Neuronal stem cell (in vitro differentiated cells): ENCODE measurements around the gene C18orf63.

ENCODE experiments used
- DNase-seq: peaks from one replicate; pipeline ENCODE4 v3.0.0-alpha.2; 2013; ENCODE audit warnings: low spot score
- H2AFZ ChIP-seq: one replicate; pipeline ENCODE4 v1.6.1; 2013; ENCODE audit warnings: mild to moderate bottlenecking, low read length, inconsistent platforms
- H2AK5ac ChIP-seq: 2 replicates; pipeline ENCODE4 v1.6.1; 2013; ENCODE audit warnings: low read depth, mild to moderate bottlenecking, inconsistent platforms, low read length, moderate library complexity, mixed read lengths
- H2BK120ac ChIP-seq: 2 replicates; pipeline ENCODE4 v1.6.1; 2013; ENCODE audit warnings: low read depth, mild to moderate bottlenecking, inconsistent platforms, low read length, moderate library complexity, mixed read lengths
- H2BK12ac ChIP-seq: one replicate; pipeline ENCODE4 v1.6.1; 2013; ENCODE audit warnings: low read length, inconsistent platforms
- H2BK15ac ChIP-seq: 2 replicates; pipeline ENCODE4 v1.6.1; 2013; ENCODE audit warnings: mild to moderate bottlenecking, low read length, inconsistent platforms, mixed read lengths
- H2BK5ac ChIP-seq: one replicate; pipeline ENCODE4 v1.6.1; 2013; ENCODE audit warnings: inconsistent platforms, mild to moderate bottlenecking, low read length, moderate library complexity
- H3K14ac ChIP-seq: one replicate; pipeline ENCODE4 v1.6.1; 2013; ENCODE audit warnings: low read length, inconsistent platforms
- H3K18ac ChIP-seq: 2 replicates; pipeline ENCODE4 v1.6.1; 2013; ENCODE audit warnings: low read length, inconsistent platforms
- H3K23ac ChIP-seq: 2 replicates; pipeline ENCODE4 v1.6.1; 2013; ENCODE audit warnings: low read depth, mild to moderate bottlenecking, mixed read lengths, low read length, inconsistent platforms; ENCODE audit not compliant: poor library complexity
- H3K27ac ChIP-seq: replicated peaks from 3 replicates; pipeline ENCODE4 v1.5.1; 2013; ENCODE audit warnings: low read length, inconsistent platforms
- H3K27me3 ChIP-seq, 3 experiments: 2 replicates each; pipeline ENCODE4 v1.6.1; 2013; ENCODE audit warnings: low read length in 3 of 3, mild to moderate bottlenecking in 2 of 3, inconsistent platforms in 1 of 3, low read depth in 1 of 3, mixed read lengths in 1 of 3, moderate library complexity in 1 of 3; ENCODE audit not compliant: control insufficient read depth in 3 of 3, insufficient read depth in 3 of 3
- H3K36me3 ChIP-seq, 2 donors: replicated peaks in 1 of 2; 2 replicates each; pipeline ENCODE4 v1.6.1; 2013; ENCODE audit warnings: low read length in 2 of 2; ENCODE audit not compliant: control insufficient read depth in 2 of 2, insufficient read depth in 2 of 2
- H3K4ac ChIP-seq: 2 replicates; pipeline ENCODE4 v1.6.1; 2013; ENCODE audit warnings: inconsistent platforms, mild to moderate bottlenecking, low read length, moderate library complexity
- H3K4me1 ChIP-seq, 2 donors: 1 replicate in 1 of 2; 2 replicates in 1 of 2; pipeline ENCODE4 v1.6.1; 2013; ENCODE audit warnings: low read length in 2 of 2, low read depth in 1 of 2; ENCODE audit not compliant: control insufficient read depth in 2 of 2, insufficient read depth in 1 of 2
- H3K4me2 ChIP-seq: one replicate; pipeline ENCODE4 v1.6.1; 2013; ENCODE audit warnings: mild to moderate bottlenecking, low read length, inconsistent platforms; ENCODE audit not compliant: insufficient read depth, poor library complexity, severe bottlenecking
- H3K4me3 ChIP-seq, 2 donors: 2 replicates each; pipeline ENCODE4 v1.5.1; 2013; ENCODE audit warnings: low read length in 2 of 2, mild to moderate bottlenecking in 2 of 2, inconsistent platforms in 1 of 2, moderate library complexity in 1 of 2
- H3K79me1 ChIP-seq: one replicate; pipeline ENCODE4 v1.6.1; 2013; ENCODE audit warnings: low read depth, mild to moderate bottlenecking, inconsistent platforms, low read length, moderate library complexity
- H3K9ac ChIP-seq: one replicate; pipeline ENCODE4 v1.6.1; 2013; ENCODE audit warnings: mild to moderate bottlenecking, low read depth, low read length, inconsistent platforms; ENCODE audit not compliant: poor library complexity
- H3K9me3 ChIP-seq, 2 donors: replicated peaks in 1 of 2; 2 replicates each; pipeline versions ENCODE3 to v1.6.1; 2013; ENCODE audit warnings: low read length in 2 of 2, mild to moderate bottlenecking in 2 of 2, inconsistent platforms in 1 of 2, low read depth in 1 of 2, mixed read lengths in 1 of 2, moderate library complexity in 1 of 2; ENCODE audit not compliant: control insufficient read depth in 2 of 2, insufficient read depth in 1 of 2
- H4K8ac ChIP-seq: one replicate; pipeline ENCODE4 v1.6.1; 2013; ENCODE audit warnings: low read depth, mild to moderate bottlenecking, inconsistent platforms, low read length, moderate library complexity
- H4K91ac ChIP-seq: one replicate; pipeline ENCODE4 v1.6.1; 2013; ENCODE audit warnings: low read length, low read depth, mild to moderate bottlenecking, inconsistent platforms; ENCODE audit not compliant: poor library complexity
- WGBS, 2 donors: extraction: QIAGEN DNeasy Blood & Tissue Kit; methylation state at CpG; one replicate each; pipeline ENCODE4 v1.1.7; 2013; ENCODE audit warnings: missing lambda C conversion rate in 2 of 2, mixed read lengths in 1 of 2; ENCODE audit not compliant: insufficient read length in 2 of 2, insufficient replicate concordance in 1 of 2; ENCODE audit errors: extremely low coverage in 2 of 2; 5-methylcytosine and 5-hydroxymethylcytosine counted together

The C18orf63 gene

GRCh38 chr18:74281011-74281979 lies 34.3 kb upstream of the C18orf63 start:
- Histone ChIP-seq H3K18ac (no peak overlapping the region), H3K4me1 (peaks cover 25 to 32% of the 10 kb centered on the region in 2 donors), H3K4ac (no peak overlapping the region), H2AK5ac (peak overlapping the region; percentile 29), H3K27ac (no peak overlapping the region), H3K4me2 (no peak overlapping the region), H4K8ac (no peak overlapping the region), H3K4me3 (no peak overlapping the region), H3K79me1 (no peaks in the 10 kb centered on the region), H2BK120ac (no peak overlapping the region), H3K23ac (no peak overlapping the region), H3K36me3 (no peaks in the 10 kb centered on the region), H3K14ac (no peak overlapping the region), H3K9me3 (no peaks in the 10 kb centered on the region), H2BK12ac (no peak overlapping the region), H2BK15ac (no peak overlapping the region), H2AFZ (no peak overlapping the region), H4K91ac (no peak overlapping the region), H3K9ac (no peak overlapping the region), H2BK5ac (no peak overlapping the region), H3K27me3 (no peaks in the 10 kb centered on the region)
- DNase-seq, result no peak
- no CpG with 5 or more reads among the region's 4 CpGs for WGBS, 2 donors

- DNase-seq, result no peak
- Histone ChIP-seq H3K23ac (no peak overlapping the region), H2BK12ac (no peak overlapping the region), H3K79me1 (no peaks in the 10 kb centered on the region), H3K36me3 (no peaks in the 10 kb centered on the region), H4K8ac (no peak overlapping the region), H2BK15ac (no peak overlapping the region), H3K27me3 (no peaks in the 10 kb centered on the region), H3K4me2 (no peak overlapping the region), H2BK5ac (no peak overlapping the region), H3K9me3 (no peaks in the 10 kb centered on the region), H3K14ac (no peak overlapping the region), H3K27ac (no peak overlapping the region), H3K4me3 (no peak overlapping the region), H2AFZ (no peak overlapping the region), H3K9ac (no peak overlapping the region), H4K91ac (no peak overlapping the region), H3K18ac (peak overlapping the region; percentile 5), H3K4me1 (peaks cover 25 to 32% of the 10 kb centered on the region in 2 donors), H2BK120ac (no peak overlapping the region), H3K4ac (no peak overlapping the region), H2AK5ac (peak overlapping the region; percentile 29)
- WGBS, 2 donors, result no CpG with 5 or more reads among the region's 12 CpGs
Observed at GRCh38 chr18:74281980-74282754, 33.5 kb upstream of the C18orf63 start.

GRCh38 chr18:74282755-74283554 lies 32.7 kb upstream of the C18orf63 start:
- no peak overlapping the region for H3K27ac ChIP-seq
- no peaks in the 10 kb centered on the region for H3K27me3 ChIP-seq
- H2BK15ac ChIP-seq, result no peak overlapping the region
- H3K4ac ChIP-seq, result no peak overlapping the region
- H3K23ac ChIP-seq, result no peak overlapping the region
- no CpG with 5 or more reads among the region's 10 CpGs for WGBS, 2 donors
- no peak overlapping the region for H2AFZ ChIP-seq
- no peak overlapping the region for H3K9ac ChIP-seq
- H3K9me3 ChIP-seq, result no peaks in the 10 kb centered on the region
- no peak overlapping the region for H2BK12ac ChIP-seq
- no peak overlapping the region for H4K8ac ChIP-seq
- H3K4me2 ChIP-seq, result no peak overlapping the region
- DNase-seq, result no peak
- no peak overlapping the region for H2AK5ac ChIP-seq
- no peak overlapping the region for H2BK120ac ChIP-seq
- H3K36me3 ChIP-seq, result no peaks in the 10 kb centered on the region
- H3K4me1 ChIP-seq, result peaks cover 25 to 32% of the 10 kb centered on the region in 2 donors
- H2BK5ac ChIP-seq, result no peak overlapping the region
- no peak overlapping the region for H3K14ac ChIP-seq
- H4K91ac ChIP-seq, result no peak overlapping the region
- H3K4me3 ChIP-seq, result no peak overlapping the region
- H3K18ac ChIP-seq, result no peak overlapping the region
- H3K79me1 ChIP-seq, result no peaks in the 10 kb centered on the region
